ENCODE measurements around the gene CYTH4.
"Not testable (repeated sequence)": the region's sequence is repeated elsewhere in the genome, so short reads cannot be mapped to it uniquely, and the experiment has no call there.

The CYTH4 gene

DNA sequence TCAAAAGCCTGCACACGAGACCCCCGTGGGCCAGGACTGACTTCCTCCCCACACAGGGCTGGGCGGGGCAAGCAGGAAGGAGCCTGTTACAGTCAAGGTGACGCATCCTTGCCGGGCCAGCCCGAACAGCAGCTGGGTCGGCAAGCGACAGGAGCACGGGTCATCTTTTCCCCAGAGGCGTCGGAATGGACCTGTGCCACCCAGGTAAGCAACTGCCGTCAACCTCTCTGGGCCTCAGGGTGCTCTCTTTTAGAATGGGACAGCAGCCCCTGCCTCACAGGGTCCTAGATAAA lies at the start of gene CYTH4:
TSS of gene CYTH4 (plus strand) at position 124 of the 293 bp plus-strand sequence. CDS start at position 186, 62 bp downstream.
- Histone ChIP-seq H3K27ac (peak within 1 kb of the TSS; percentile 26 to 94 (median 75)), H3K4me3 (peak within 1 kb of the TSS; percentile 37 to 55 (median 44))

DNA sequence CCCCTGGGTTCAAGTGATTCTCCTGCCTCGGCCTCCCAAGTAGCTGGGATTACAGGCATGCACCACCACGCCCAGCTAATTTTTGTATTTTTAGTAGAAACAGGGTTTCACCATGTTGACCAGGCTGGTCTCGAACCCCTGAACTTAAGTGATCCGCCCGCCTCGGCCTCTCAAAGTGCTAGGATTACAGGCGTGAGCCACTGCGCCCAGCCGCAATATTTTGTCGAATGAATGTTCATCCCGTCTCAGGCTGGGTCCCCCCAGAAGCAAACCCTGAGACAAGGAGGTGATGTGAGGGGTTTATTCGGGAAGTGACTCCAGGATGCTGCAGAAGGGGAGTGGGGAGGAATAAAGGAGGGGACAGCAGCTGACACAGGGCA lies 48.9 kb upstream of the CYTH4 start:
- H3K4me3 ChIP-seq, result not testable (repeated sequence)
- peak overlapping the region in 3 of 21 experiments; percentile 32 to 92 (median 59) for H3K27ac ChIP-seq

DNA sequence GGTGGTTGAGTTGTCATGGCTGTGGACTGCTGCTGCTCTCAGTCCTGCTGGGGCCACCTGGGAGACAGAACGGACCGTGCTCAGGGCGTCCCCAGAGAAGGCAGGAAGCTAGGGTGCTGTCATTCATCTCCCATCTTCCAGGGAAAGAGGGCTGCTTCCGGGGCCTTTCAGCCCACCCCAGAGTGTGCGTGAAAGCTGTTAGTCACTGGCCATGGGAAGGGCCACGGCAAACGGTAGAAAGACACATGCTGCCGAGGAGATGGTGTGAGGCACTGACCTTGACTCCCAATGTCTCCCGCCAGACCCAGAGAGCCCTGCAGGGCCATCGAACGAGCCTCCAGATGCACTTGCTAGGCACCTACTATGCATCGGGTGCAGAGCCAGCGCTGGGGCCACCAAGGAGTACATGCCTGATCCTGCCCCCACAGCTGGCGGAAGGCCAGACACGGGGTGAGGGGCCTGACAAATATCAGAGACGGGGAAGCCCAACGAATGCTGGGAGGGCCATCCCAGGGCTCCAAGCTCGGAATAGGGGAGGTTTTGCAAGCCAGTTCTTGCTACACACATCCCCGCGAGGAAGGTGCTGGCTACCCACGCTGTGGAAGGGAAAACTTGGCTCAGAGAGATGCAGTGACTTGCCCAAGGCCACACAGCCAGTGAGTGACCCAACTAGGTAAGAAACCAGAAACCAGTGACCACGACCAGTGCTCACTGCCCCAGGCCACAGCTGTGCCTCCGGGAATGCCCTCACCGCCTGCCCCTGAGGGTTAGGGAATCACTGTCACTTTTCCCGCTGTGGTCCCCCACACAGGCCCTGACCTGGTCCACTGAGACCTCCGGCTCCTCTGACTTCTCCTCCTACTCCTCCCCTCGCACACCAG lies 48.3 kb upstream of the CYTH4 start:
- Histone ChIP-seq H3K27ac (peak overlapping the region in 4 of 21 experiments; percentile 16 to 92 (median 46)), H3K4me3 (no peak overlapping the region)

GRCh38 chr22:37234736-37235711 lies 47.3 kb upstream of the CYTH4 start:
- peak overlapping the region in 5 of 21 experiments; percentile 16 to 92 (median 32) for H3K27ac ChIP-seq
- H3K4me3 ChIP-seq, result no peak overlapping the region

- H3K27ac ChIP-seq, result peak overlapping the region in 5 of 21 experiments; percentile 4 to 92 (median 32)
- H3K4me3 ChIP-seq, result no peak overlapping the region
Observed at GRCh38 chr22:37235897-37236607, 46.3 kb upstream of the CYTH4 start.

- H3K27ac ChIP-seq, result peak overlapping the region in 10 of 21 experiments; percentile 4 to 92 (median 56)
- H3K4me3 ChIP-seq, result no peak overlapping the region
Observed at GRCh38 chr22:37237371-37238268, 44.7 kb upstream of the CYTH4 start.

- H3K4me3 ChIP-seq, result no peak overlapping the region
- peak overlapping the region in 4 of 21 experiments; percentile 48 to 92 (median 67) for H3K27ac ChIP-seq
Observed at GRCh38 chr22:37239336-37240239, 42.7 kb upstream of the CYTH4 start.

DNA sequence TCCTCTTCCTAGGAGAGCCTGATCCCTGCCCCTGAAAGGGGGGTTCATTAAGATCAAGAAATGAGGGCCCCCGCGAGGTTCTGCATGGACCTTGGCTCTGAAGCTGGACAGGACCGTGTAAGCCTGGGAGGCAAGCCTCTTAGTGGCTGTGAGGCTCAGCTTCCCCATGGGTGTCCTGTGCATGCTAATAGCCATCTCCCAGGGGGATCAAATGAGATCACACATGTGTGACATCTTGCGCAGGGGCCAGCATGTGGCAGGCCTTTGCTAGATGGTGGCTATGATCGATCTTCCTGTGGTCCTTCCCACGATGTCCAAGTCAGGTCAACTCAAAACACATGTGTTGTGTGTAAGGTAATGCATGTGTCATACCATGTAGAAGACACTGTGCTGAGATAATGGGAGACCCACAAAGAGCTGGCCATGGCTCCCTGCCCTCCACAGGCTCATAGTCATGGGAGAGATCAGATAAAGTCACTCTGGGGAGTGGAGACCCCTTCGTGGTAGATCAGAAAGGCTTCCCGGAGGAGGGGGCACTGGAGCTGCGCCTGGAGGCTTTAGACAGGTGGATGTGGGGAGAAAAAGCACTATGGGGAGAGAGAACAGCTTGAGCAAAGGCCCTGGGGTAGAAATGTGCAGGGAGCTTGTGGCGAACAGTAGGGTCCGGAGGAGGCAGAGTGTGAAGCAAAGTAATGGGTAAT lies 41.9 kb upstream of the CYTH4 start:
- H3K27ac ChIP-seq, result peak overlapping the region in 9 of 21 experiments; percentile 38 to 94 (median 70)

GRCh38 chr22:37240941-37241320 lies 41.4 kb upstream of the CYTH4 start:
- H3K27ac ChIP-seq, result peak overlapping the region in 14 of 21 experiments; percentile 2 to 94 (median 66)
- H3K4me3 ChIP-seq, result peak overlapping the region in 4 of 7 experiments; percentile 18 to 53 (median 40)

More for the DNA sequence above, 41.9 kb upstream of the CYTH4 start:
- H3K4me3 ChIP-seq, result no peak overlapping the region

DNA sequence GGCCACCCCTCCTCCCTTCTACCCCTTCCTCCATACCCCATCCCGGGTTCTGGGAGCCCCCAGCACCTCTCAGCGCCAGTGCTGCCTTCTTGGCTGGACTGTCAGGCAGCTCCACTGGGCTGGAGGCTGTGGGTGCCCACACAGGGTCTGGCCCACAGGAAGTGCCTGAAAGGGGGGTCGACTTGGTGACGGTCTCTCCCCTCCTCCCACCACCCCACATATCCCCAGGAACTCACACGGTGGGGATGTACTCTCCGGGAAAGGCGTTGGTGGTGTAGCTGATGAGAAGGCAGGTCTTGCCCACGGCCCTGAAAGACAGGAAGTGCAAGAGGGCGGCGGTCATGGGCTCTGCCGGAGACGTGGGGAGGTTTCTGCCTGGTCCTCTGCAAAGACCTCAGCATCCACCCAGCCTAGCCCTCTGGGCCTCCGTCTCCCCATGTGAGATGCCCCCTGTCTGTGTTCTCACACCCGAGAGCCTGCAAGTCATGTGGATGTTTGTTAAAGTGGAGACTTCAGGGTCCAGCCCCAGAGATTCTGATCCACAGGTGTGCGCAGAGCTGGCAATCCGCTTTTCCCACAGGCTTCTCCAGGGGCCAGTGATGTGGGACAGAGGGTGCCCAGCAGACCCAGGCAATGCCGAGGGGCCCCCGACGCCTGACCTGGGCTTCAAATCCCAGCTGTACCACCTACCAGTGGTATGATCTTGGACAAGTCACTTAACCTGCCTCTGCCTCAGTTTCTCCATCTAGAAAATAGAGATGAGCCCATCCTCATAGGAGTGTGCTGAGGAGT lies 40.8 kb upstream of the CYTH4 start:
- Histone ChIP-seq H3K4me3 (peak overlapping the region; percentile 4 to 53 (median 18)), H3K27ac (peak overlapping the region in 16 of 21 experiments; percentile 2 to 94 (median 61))

- Histone ChIP-seq H3K4me3 (peak overlapping the region; percentile 37 to 56 (median 52)), H3K27ac (peak overlapping the region in 17 of 21 experiments; percentile 49 to 97 (median 80))
Observed at GRCh38 chr22:37242395-37242918, 39.9 kb upstream of the CYTH4 start.

DNA sequence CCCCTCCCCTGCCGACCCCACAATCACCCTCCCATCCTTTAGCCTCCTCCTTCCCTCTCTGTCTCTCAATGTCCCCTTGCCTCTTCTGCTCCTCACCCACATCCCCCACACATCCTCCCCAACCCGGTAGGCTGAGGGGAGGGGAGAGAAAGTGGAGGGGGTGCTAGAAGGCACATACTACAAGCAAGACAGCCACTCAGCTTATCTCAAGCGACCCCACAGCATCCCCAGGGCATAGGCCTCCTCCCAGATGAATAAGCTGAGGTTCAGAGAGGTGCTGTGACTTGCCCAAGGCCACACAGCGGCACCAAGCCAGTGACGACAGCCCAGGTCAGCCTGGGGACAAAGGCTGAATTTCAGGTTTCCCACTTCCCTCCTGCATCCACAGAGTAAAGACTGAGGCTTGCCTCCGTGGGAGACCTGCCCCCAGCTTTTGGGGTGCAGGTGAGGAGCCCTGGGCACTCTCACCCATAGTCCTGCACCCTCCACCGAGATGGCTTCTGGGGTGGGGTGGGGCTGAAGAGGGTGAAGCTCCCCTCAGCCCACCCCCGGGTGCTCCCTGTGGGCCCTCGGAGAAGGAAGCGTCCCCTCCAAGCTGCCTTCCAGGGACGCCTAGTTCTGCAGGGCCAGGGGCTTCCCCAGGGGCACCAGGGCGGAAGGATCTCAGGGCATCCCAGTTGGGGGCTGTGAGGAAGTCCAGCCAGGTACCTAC lies 38.8 kb upstream of the CYTH4 start:
- Histone ChIP-seq H3K27ac (peak overlapping the region in 19 of 21 experiments; percentile 41 to 97 (median 79)), H3K4me3 (peak overlapping the region; percentile 37 to 56 (median 52))

DNA sequence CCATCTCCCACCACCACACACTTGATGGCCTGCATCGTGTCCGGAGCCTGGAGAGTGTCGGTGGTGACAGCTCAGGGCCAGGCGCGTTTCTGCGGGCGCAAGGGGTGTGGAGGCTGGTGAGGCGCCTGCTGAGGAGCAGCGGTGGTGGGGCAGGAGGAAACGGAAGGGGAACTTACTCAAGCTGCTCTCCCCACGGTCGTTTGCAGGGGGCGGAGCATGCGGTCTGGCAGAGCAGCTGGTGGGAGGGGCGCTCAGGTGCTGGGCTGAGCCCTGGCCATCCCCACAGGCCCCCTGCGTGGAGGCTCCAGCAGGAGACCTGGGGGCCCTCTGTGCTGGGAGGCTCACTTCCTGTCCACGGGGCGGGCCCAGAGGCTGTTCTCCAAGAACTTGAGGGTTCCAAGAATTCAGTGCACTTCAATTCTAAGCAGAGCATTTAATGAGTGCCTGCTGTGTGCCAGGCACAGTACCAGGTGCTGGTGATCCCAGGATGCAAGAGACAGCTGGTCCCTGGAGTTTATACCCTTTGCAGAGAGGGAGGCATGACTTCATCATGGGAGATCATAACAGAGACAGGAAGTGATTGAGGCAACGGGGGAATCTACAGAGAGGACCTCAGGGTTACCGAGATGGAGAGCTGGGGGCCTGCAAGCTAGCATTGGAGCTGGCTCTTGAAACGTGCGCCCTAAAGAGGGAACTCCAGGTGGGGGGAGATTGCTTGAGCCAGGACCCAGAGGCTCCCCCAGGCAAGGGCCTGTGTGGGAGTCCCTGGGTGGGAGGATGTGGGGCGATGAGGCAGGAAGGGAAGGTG lies 38.0 kb upstream of the CYTH4 start, which contains the start of gene RAC2:
TSS of gene RAC2 (minus strand) at position 156 of the 808 bp plus-strand sequence. CDS start at position 35, 121 bp downstream.
- peak within 1 kb of the TSS in 19 of 21 experiments; percentile 41 to 97 (median 79) for H3K27ac ChIP-seq
- peak within 1 kb of the TSS; percentile 37 to 56 (median 52) for H3K4me3 ChIP-seq

Data from skin epidermis (tissue), 12 donors.